Trophoblast cell (in vitro differentiated cells and primary cell): ENCODE measurements around the gene HS3ST5.
A peak's percentile ranks its signal among the peaks of the same experiment; 100 is the strongest.
"Not testable (repeated sequence)": the region's sequence is repeated elsewhere in the genome, so short reads cannot be mapped to it uniquely, and the experiment has no call there.

Experiments used
- DNase-seq, 2 donors: peaks; one replicate each; pipeline ENCODE4 v3.0.0-alpha.2; 2016
- H2AFZ ChIP-seq: 2 replicates; pipeline ENCODE4 v1.6.1; 2013; ENCODE audit warnings: low read length, moderate library complexity, mild to moderate bottlenecking; ENCODE audit not compliant: insufficient read depth, poor library complexity
- H2AK5ac ChIP-seq: 2 replicates; pipeline ENCODE4 v1.6.1; 2013; ENCODE audit warnings: mild to moderate bottlenecking, low read length
- H2BK120ac ChIP-seq: 2 replicates; pipeline ENCODE4 v1.6.1; 2013; ENCODE audit warnings: low read length, mild to moderate bottlenecking, moderate library complexity; ENCODE audit not compliant: insufficient read depth, poor library complexity
- H2BK12ac ChIP-seq: 2 replicates; pipeline ENCODE4 v1.6.1; 2013; ENCODE audit warnings: mild to moderate bottlenecking, low read length, moderate library complexity
- H2BK5ac ChIP-seq: 2 replicates; pipeline ENCODE4 v1.6.1; 2013; ENCODE audit warnings: low read length, low read depth, moderate library complexity, mild to moderate bottlenecking; ENCODE audit not compliant: poor library complexity
- H3K14ac ChIP-seq: 2 replicates; pipeline ENCODE4 v1.6.1; 2013; ENCODE audit warnings: mild to moderate bottlenecking, low read length
- H3K18ac ChIP-seq: 2 replicates; pipeline ENCODE4 v1.6.1; 2013; ENCODE audit warnings: mild to moderate bottlenecking, low read length
- H3K23ac ChIP-seq: 2 replicates; pipeline ENCODE4 v1.6.1; 2013; ENCODE audit warnings: low read length
- H3K27ac ChIP-seq: 2 replicates; pipeline ENCODE4 v1.5.1; 2013; ENCODE audit warnings: low read depth, mild to moderate bottlenecking, inconsistent platforms, low read length, moderate library complexity
- H3K27me3 ChIP-seq: 2 replicates; pipeline ENCODE4 v1.6.1; 2013; ENCODE audit warnings: inconsistent platforms, mild to moderate bottlenecking, low read length, moderate library complexity; ENCODE audit not compliant: insufficient read depth
- H3K36me3 ChIP-seq, 2 experiments: 1 replicate in 1 of 2; 2 replicates in 1 of 2; pipeline ENCODE4 v1.6.1; 2013; ENCODE audit warnings: low read length in 2 of 2, mild to moderate bottlenecking in 2 of 2, moderate library complexity in 1 of 2; ENCODE audit not compliant: insufficient read depth in 2 of 2, control insufficient read depth in 1 of 2
- H3K4ac ChIP-seq: 2 replicates; pipeline ENCODE4 v1.6.1; 2013; ENCODE audit warnings: low read depth, mild to moderate bottlenecking, low read length, moderate library complexity
- H3K4me1 ChIP-seq, 2 experiments: 1 replicate in 1 of 2; 2 replicates in 1 of 2; pipeline ENCODE4 v1.6.1; 2013; ENCODE audit warnings: low read length in 2 of 2, mild to moderate bottlenecking in 2 of 2, moderate library complexity in 1 of 2; ENCODE audit not compliant: insufficient read depth in 2 of 2, control insufficient read depth in 1 of 2
- H3K4me2 ChIP-seq: 2 replicates; pipeline ENCODE4 v1.6.1; 2013; ENCODE audit warnings: inconsistent platforms, mild to moderate bottlenecking, low read length, moderate library complexity
- H3K4me3 ChIP-seq: 2 replicates; pipeline ENCODE4 v1.5.1; 2013; ENCODE audit warnings: mild to moderate bottlenecking, low read depth, low read length, inconsistent platforms
- H3K79me1 ChIP-seq: one replicate; pipeline ENCODE4 v1.6.1; 2013; ENCODE audit warnings: low read length
- H3K79me2 ChIP-seq: 2 replicates; pipeline ENCODE4 v1.6.1; 2013; ENCODE audit warnings: low read length, mild to moderate bottlenecking; ENCODE audit not compliant: control insufficient read depth, insufficient read depth, poor library complexity
- H3K9ac ChIP-seq: 2 replicates; pipeline ENCODE4 v1.6.1; 2013; ENCODE audit warnings: mild to moderate bottlenecking, low read length
- H3K9me3 ChIP-seq: 2 replicates; pipeline ENCODE4 v1.6.1; 2013; ENCODE audit warnings: low read depth, mild to moderate bottlenecking, control low read depth, inconsistent platforms, low read length; ENCODE audit not compliant: insufficient read depth
- H4K12ac ChIP-seq: 2 replicates; pipeline ENCODE4 v1.6.1; 2013; ENCODE audit warnings: low read depth, mild to moderate bottlenecking, low read length, moderate library complexity
- H4K8ac ChIP-seq: 2 replicates; pipeline ENCODE4 v1.6.1; 2013; ENCODE audit warnings: low read depth, mild to moderate bottlenecking, low read length, moderate library complexity
- H4K91ac ChIP-seq: one replicate; pipeline ENCODE4 v1.6.1; 2013; ENCODE audit warnings: low read depth, mild to moderate bottlenecking, low read length, moderate library complexity
- WGBS: extraction: QIAGEN DNeasy Blood & Tissue Kit; methylation state at CpG from one replicate; pipeline ENCODE4 v1.1.7; 2013; ENCODE audit warnings: missing lambda C conversion rate; ENCODE audit not compliant: insufficient read length, insufficient coverage; ENCODE audit errors: extremely low coverage; 5-methylcytosine and 5-hydroxymethylcytosine counted together

HS3ST5 gene

GRCh38 chr6:114315831-114316595 lies 26.8 kb downstream of the HS3ST5 start:
- H3K27ac ChIP-seq, result no peak overlapping the region
- no peak overlapping the region for H4K8ac ChIP-seq
- H3K18ac ChIP-seq, result no peak overlapping the region
- H3K4ac ChIP-seq, result no peak overlapping the region
- H3K23ac ChIP-seq, result no peak overlapping the region
- H4K91ac ChIP-seq, result no peak overlapping the region
- no peak for DNase-seq
- H2BK120ac ChIP-seq, result no peak overlapping the region
- H2AK5ac ChIP-seq, result no peak overlapping the region
- no peak overlapping the region for H2AFZ ChIP-seq
- no peak overlapping the region for H3K4me2 ChIP-seq
- H3K4me1 ChIP-seq, result no peaks in the 10 kb centered on the region
- no peak overlapping the region for H4K12ac ChIP-seq
- H3K14ac ChIP-seq, result no peak overlapping the region
- no peaks in the 10 kb centered on the region for H3K36me3 ChIP-seq
- H3K9me3 ChIP-seq, result no peaks in the 10 kb centered on the region
- no peak overlapping the region for H2BK5ac ChIP-seq
- no peaks in the 10 kb centered on the region for H3K79me2 ChIP-seq
- no CpG with 5 or more reads among the region's 5 CpGs for WGBS
- no peaks in the 10 kb centered on the region for H3K79me1 ChIP-seq
- H3K9ac ChIP-seq, result no peak overlapping the region
- no peak overlapping the region for H3K4me3 ChIP-seq
- H2BK12ac ChIP-seq, result no peak overlapping the region
- H3K27me3 ChIP-seq, result no peaks in the 10 kb centered on the region

GRCh38 chr6:114313816-114314215 lies 29.0 kb downstream of the HS3ST5 start:
- H2BK120ac ChIP-seq, H3K36me3 ChIP-seq, H3K4me1 ChIP-seq, H2AK5ac ChIP-seq, H4K12ac ChIP-seq, H3K4ac ChIP-seq, H3K14ac ChIP-seq, H4K91ac ChIP-seq, H3K27me3 ChIP-seq, H3K4me3 ChIP-seq, H2BK5ac ChIP-seq, H3K27ac ChIP-seq, H4K8ac ChIP-seq, H2AFZ ChIP-seq, H3K4me2 ChIP-seq, H3K23ac ChIP-seq, H3K18ac ChIP-seq, H3K79me2 ChIP-seq, H2BK12ac ChIP-seq, H3K9me3 ChIP-seq, H3K9ac ChIP-seq, H3K79me1 ChIP-seq: not testable (repeated sequence)
- DNase-seq, result peak; percentile 63 to 81
- no CpG with 5 or more reads among the region's 6 CpGs for WGBS

GRCh38 chr6:114312931-114313330 lies 29.9 kb downstream of the HS3ST5 start:
- no peak overlapping the region for H4K12ac ChIP-seq
- no peak overlapping the region for H3K18ac ChIP-seq
- H2BK12ac ChIP-seq, result no peak overlapping the region
- peak in 1 of 2 donors; percentile 76 for DNase-seq
- H3K4ac ChIP-seq, result no peak overlapping the region
- no peaks in the 10 kb centered on the region for H3K79me1 ChIP-seq
- H3K27ac ChIP-seq, result no peak overlapping the region
- H3K79me2 ChIP-seq, result no peaks in the 10 kb centered on the region
- no peak overlapping the region for H3K23ac ChIP-seq
- H2AK5ac ChIP-seq, result no peak overlapping the region
- no peak overlapping the region for H3K14ac ChIP-seq
- no peak overlapping the region for H3K4me3 ChIP-seq
- H2BK120ac ChIP-seq, result no peak overlapping the region
- no CpG with 5 or more reads among the region's 4 CpGs for WGBS
- no peak overlapping the region for H3K9ac ChIP-seq
- H4K91ac ChIP-seq, result no peak overlapping the region
- no peak overlapping the region for H3K4me2 ChIP-seq
- H3K36me3 ChIP-seq, result no peaks in the 10 kb centered on the region
- no peak overlapping the region for H4K8ac ChIP-seq
- H2BK5ac ChIP-seq, result no peak overlapping the region
- H3K9me3 ChIP-seq, result no peaks in the 10 kb centered on the region
- no peak overlapping the region for H2AFZ ChIP-seq
- no peaks in the 10 kb centered on the region for H3K27me3 ChIP-seq
- no peaks in the 10 kb centered on the region for H3K4me1 ChIP-seq

- Histone ChIP-seq H3K4me1 (no peaks in the 10 kb centered on the region), H2BK5ac (no peak overlapping the region), H4K8ac (no peak overlapping the region), H2AFZ (no peak overlapping the region), H3K79me2 (no peaks in the 10 kb centered on the region), H3K9ac (no peak overlapping the region), H2AK5ac (no peak overlapping the region), H3K27ac (no peak overlapping the region), H3K27me3 (no peaks in the 10 kb centered on the region), H3K4me3 (no peak overlapping the region), H4K12ac (no peak overlapping the region), H2BK12ac (no peak overlapping the region), H3K18ac (no peak overlapping the region), H3K9me3 (no peaks in the 10 kb centered on the region), H4K91ac (no peak overlapping the region), H2BK120ac (no peak overlapping the region), H3K36me3 (no peaks in the 10 kb centered on the region), H3K4ac (no peak overlapping the region), H3K14ac (no peak overlapping the region), H3K4me2 (no peak overlapping the region), H3K23ac (no peak overlapping the region), H3K79me1 (no peaks in the 10 kb centered on the region)
- DNase-seq, result no peak
- no CpG with 5 or more reads among the region's 2 CpGs for WGBS
These were observed 32.8 kb downstream of the HS3ST5 start for GRCh38 chr6:114310053-114310452.
